AG04450 (cell line): ENCODE data around the gene CAB39. TPM values are rescaled to one million over a fixed set of nuclear protein-coding genes. Genes with fewer than 3 reads are reported as not detected.
A peak's percentile ranks its signal among the peaks of the same experiment; 100 is the strongest.

Experiments used
- CTCF ChIA-PET: fragments of 300-600, 350-600 bp; formaldehyde crosslinking; extraction: SDS; loops from one replicate; lab custom pipeline; 2022; ENCODE audit warnings: antibody characterized with exemption, inconsistent platforms; lab: Charles Lee
- POLR2A ChIA-PET: fragments of 350-600 bp; formaldehyde crosslinking; extraction: SDS; loops from one replicate; lab custom pipeline; 2021; ENCODE audit warnings: antibody characterized with exemption, inconsistent platforms; lab: Yijun Ruan, JAX
- DNase-seq: peaks from one replicate; pipeline ENCODE4 v3.0.0-alpha.2; 2011; ENCODE audit warnings: low read depth, low spot score
- H3K27ac ChIP-seq: one replicate; pipeline ENCODE4 v1.5.1; 2012; ENCODE audit warnings: low read depth, low read length, control low read depth
- H3K27me3 ChIP-seq: one replicate; pipeline ENCODE4 v1.6.0; 2012; ENCODE audit warnings: low read length; ENCODE audit not compliant: control insufficient read depth, insufficient read depth
- H3K4me3 ChIP-seq: 2 replicates; pipeline ENCODE4 v1.5.1; 2011; ENCODE audit warnings: mild to moderate bottlenecking, low read depth, low read length, control low read depth
- H3K9me3 ChIP-seq: 2 replicates; pipeline ENCODE4 v1.5.1; 2012; ENCODE audit warnings: low read length; ENCODE audit not compliant: control insufficient read depth, insufficient read depth
- polyA minus RNA-seq: library from RNA; depleted of rRNA, polyadenylated mRNA; stranded (reverse); fragments of >200 nt; gene quantifications from 2 replicates; pipeline ENCODE4 v1.2.3, GENCODE V29; 2011; rRNA and poly(A)+ RNA removed
- polyA plus RNA-seq: library from polyadenylated mRNA; depleted of rRNA; stranded (reverse); fragments of >200 nt; gene quantifications from 2 replicates; pipeline ENCODE4 v1.2.3, GENCODE V29; 2011; rRNA removed
- TF ChIP-seq, protein P1 (sequence below): IDR thresholded peaks from 2 replicates; pipeline ENCODE4 v1.5.1; 2011; ENCODE audit warnings: low read depth, low read length, control low read depth, inconsistent platforms

CAB39 gene
- polyA plus RNA-seq, result 60.1 and 72.7 TPM in 2 replicates
- 61.0 and 84.6 TPM in 2 replicates for polyA minus RNA-seq

- Histone ChIP-seq H3K27ac (peak within 1 kb of the TSS; percentile 90), H3K9me3 (no peaks in the 10 kb centered on the region; the same call in 1 of the 2 replicates), H3K4me3 (peak within 1 kb of the TSS; percentile 84), H3K27me3 (no peaks in the 10 kb centered on the region)
- DNase-seq, result peak; percentile 67
- TF ChIP-seq, protein P1, sequence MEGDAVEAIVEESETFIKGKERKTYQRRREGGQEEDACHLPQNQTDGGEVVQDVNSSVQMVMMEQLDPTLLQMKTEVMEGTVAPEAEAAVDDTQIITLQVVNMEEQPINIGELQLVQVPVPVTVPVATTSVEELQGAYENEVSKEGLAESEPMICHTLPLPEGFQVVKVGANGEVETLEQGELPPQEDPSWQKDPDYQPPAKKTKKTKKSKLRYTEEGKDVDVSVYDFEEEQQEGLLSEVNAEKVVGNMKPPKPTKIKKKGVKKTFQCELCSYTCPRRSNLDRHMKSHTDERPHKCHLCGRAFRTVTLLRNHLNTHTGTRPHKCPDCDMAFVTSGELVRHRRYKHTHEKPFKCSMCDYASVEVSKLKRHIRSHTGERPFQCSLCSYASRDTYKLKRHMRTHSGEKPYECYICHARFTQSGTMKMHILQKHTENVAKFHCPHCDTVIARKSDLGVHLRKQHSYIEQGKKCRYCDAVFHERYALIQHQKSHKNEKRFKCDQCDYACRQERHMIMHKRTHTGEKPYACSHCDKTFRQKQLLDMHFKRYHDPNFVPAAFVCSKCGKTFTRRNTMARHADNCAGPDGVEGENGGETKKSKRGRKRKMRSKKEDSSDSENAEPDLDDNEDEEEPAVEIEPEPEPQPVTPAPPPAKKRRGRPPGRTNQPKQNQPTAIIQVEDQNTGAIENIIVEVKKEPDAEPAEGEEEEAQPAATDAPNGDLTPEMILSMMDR, result peak; percentile 62
- ChIA-PET CTCF (interaction anchor here (0.6 to 4.1 kb wide), 11 partner anchors 8 to 646 kb away, joined by 3 to 50 read pairs (median 3); no protein-coding TSS in a partner anchor), POLR2A (interaction anchor here (0.7 to 1.0 kb wide), 3 partner anchors 11 to 99 kb away, joined by 3 to 4 read pairs (median 3); no protein-coding TSS in a partner anchor)
These were observed at the start of gene CAB39 for GRCh38 chr2:230712443-230713330. CAB39 (plus strand) TSS chr2:230712842; CDS start chr2:230760002, 47,160 bp downstream.

- no peak for DNase-seq
- ChIA-PET CTCF (no interaction called here), POLR2A (interaction anchor here (0.7 kb wide), 1 partner anchor 49 kb away, joined by 3 read pairs; no protein-coding TSS in a partner anchor)
- no peak overlapping the region for H3K27ac ChIP-seq
- no peaks in the 10 kb centered on the region; the same call in 1 of the 2 replicates for H3K9me3 ChIP-seq
- H3K27me3 ChIP-seq, result no peaks in the 10 kb centered on the region
- TF ChIP-seq, protein P1, result no peak
- no peak overlapping the region for H3K4me3 ChIP-seq
These were observed 48.5 kb upstream of the CAB39 start for GRCh38 chr2:230664128-230664527.

DNA sequence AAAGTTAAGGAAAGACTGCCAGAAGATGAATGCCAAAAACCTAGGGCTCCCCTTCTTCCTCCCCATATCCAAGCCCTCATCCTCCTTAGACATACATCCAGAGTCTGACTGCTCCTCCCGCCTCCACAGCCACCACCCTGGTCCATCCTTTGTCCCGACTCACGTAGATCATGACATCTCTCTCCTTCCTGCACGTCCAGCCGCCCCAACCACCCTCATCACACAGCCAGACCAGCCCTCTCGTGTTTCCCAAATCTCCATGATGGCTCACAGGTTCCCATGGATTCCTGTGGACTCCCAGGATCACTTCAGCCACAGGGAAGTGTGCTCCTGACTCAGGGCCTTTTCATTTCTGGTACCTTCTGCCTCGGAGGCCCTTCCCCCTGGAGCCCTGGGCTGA lies 47.8 kb upstream of the CAB39 start:
- no peak overlapping the region for H3K4me3 ChIP-seq
- TF ChIP-seq, protein P1, result no peak
- no peaks in the 10 kb centered on the region for H3K27me3 ChIP-seq
- no peak for DNase-seq
- no peaks in the 10 kb centered on the region; the same call in 1 of the 2 replicates for H3K9me3 ChIP-seq
- CTCF ChIA-PET, result interaction anchor here (0.5 kb wide), 1 partner anchor 159 kb away, joined by 3 read pairs; no protein-coding TSS in a partner anchor
- no peak overlapping the region for H3K27ac ChIP-seq
- POLR2A ChIA-PET, result no interaction called here

DNA sequence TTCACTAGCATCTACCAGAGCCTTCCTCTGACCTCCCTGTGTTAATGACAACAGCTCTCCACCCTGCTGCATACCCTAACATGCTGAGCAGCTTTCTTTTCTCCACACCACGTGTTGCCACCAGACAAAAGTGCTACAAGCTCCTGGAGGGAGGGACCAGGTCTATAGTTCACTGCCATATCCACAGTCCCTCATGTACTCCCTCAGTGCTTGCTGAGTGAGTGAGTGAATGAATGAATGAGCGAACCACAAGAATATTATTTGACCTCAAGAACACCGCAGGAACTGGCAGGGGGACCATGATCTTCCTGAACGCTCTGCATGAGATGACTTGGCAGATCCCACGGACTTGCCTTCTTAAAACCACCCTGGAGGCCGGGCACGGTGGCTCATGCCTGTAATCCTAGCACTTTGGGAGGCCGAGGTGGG lies 47.4 kb upstream of the CAB39 start:
- POLR2A ChIA-PET, result no interaction called here
- H3K27me3 ChIP-seq, result no peaks in the 10 kb centered on the region
- TF ChIP-seq, protein P1, result no peak
- H3K4me3 ChIP-seq, result no peak overlapping the region
- no peak overlapping the region for H3K27ac ChIP-seq
- CTCF ChIA-PET, result interaction anchor here (0.8 kb wide), 1 partner anchor 598 kb away, joined by 3 read pairs; no protein-coding TSS in a partner anchor
- no peak for DNase-seq
- H3K9me3 ChIP-seq, result peaks cover 2% of the 10 kb centered on the region; the same call in 1 of the 2 replicates

DNA sequence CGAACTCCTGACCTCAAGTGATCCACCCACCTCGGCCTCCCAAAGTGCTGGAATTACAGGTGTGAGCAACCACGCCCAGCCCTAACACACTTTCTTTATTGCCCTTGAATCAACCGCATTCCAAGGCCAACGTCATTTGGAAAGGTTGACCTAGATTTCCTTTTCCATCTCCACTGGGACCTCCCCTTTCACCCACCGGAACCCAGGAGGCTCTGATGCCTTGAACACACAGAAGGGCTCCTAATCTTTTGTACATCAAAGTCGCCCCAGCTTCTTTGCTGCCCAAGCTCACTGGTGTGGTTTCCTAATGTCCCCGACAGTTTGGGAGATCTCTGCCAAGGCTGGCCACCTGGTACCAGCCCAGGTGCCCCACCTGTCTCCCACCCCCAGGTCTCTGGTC lies 46.2 kb upstream of the CAB39 start:
- CTCF ChIA-PET, result interaction anchor here (0.8 kb wide), 1 partner anchor 599 kb away, joined by 3 read pairs; no protein-coding TSS in a partner anchor
- H3K27ac ChIP-seq, result no peak overlapping the region

More for the DNA sequence above, 46.2 kb upstream of the CAB39 start:
- POLR2A ChIA-PET, result no interaction called here
- Histone ChIP-seq H3K27me3 (no peaks in the 10 kb centered on the region), H3K9me3 (peaks cover 3% of the 10 kb centered on the region; the same call in 1 of the 2 replicates), H3K4me3 (no peak overlapping the region)
- TF ChIP-seq, protein P1, result no peak
- no peak for DNase-seq
